Measurements from ENCODE around the gene FGD1.

GRCh38 chrX:54423161-54423888 lies 72.7 kb downstream of the FGD1 start:
- TF ChIP-seq EZH2 (IDR thresholded peaks at IDR 0.05; ENCODE audit: insufficient read depth, poor library complexity, severe bottlenecking): no peak
- no peak for TF ChIP-seq EZH2phosphoT487 (IDR thresholded peaks at IDR 0.05; ENCODE audit: insufficient read depth, low read depth)

Measured in GM23248 (cell line).